A673 (cell line): ENCODE data around the gene DUSP8. TPM values are rescaled to one million over a fixed set of nuclear protein-coding genes. Genes with fewer than 3 reads are reported as not detected.

Experiments used
- BruUV-seq: library from RNA; stranded (reverse); fragments of 400-500 nt; replicated peaks from 2 replicates; lab custom pipeline; 2021; lab: Mats Ljungman, UMichigan
- CTCF ChIA-PET: fragments of 300-600 bp; sonication (Branson Sonifier 250); formaldehyde crosslinking; loops from one replicate; lab custom pipeline; 2022; ENCODE audit warnings: antibody characterized with exemption; lab: Charles Lee
- POLR2A ChIA-PET: fragments of 300-600 bp; sonication (Branson Sonifier 250); formaldehyde crosslinking; loops from one replicate; lab custom pipeline; 2022; ENCODE audit warnings: antibody characterized with exemption; ENCODE audit not compliant: low non-redundant PET; lab: Charles Lee
- DNase-seq: peaks from one replicate; pipeline ENCODE4 v3.0.0-alpha.2; 2015; ENCODE audit warnings: low spot score
- H3K27ac ChIP-seq: fragments of 200-600 bp; sonication (generic); 2 replicates; pipeline ENCODE4 v1.5.1; 2016; ENCODE audit warnings: mixed run types, low read depth, mild to moderate bottlenecking, mixed read lengths, antibody characterized with exemption, low read length; ENCODE audit not compliant: poor library complexity, severe bottlenecking
- H3K27me3 ChIP-seq: fragments of 200-600 bp; sonication (generic); replicated peaks from 2 replicates; pipeline ENCODE4 v1.6.1; 2017; ENCODE audit warnings: mixed run types, low read depth, mild to moderate bottlenecking, mixed read lengths, antibody characterized with exemption, low read length; ENCODE audit not compliant: insufficient read depth, poor library complexity
- H3K36me3 ChIP-seq: fragments of 200-600 bp; sonication (generic); 2 replicates; pipeline ENCODE4 v1.6.1; 2016; ENCODE audit warnings: mixed run types, mild to moderate bottlenecking, mixed read lengths, antibody characterized with exemption, low read length; ENCODE audit not compliant: insufficient read depth, poor library complexity, severe bottlenecking
- H3K4me1 ChIP-seq: fragments of 200-600 bp; sonication (generic); 2 replicates; pipeline ENCODE4 v1.6.1; 2017; ENCODE audit warnings: mixed run types, mild to moderate bottlenecking, mixed read lengths, antibody characterized with exemption, low read length; ENCODE audit not compliant: insufficient read depth, poor library complexity, severe bottlenecking
- H3K4me3 ChIP-seq: fragments of 200-600 bp; sonication (generic); 2 replicates; pipeline ENCODE4 v1.5.1; 2016; ENCODE audit warnings: low read depth, mixed run types, mild to moderate bottlenecking, mixed read lengths, low read length; ENCODE audit not compliant: poor library complexity, severe bottlenecking
- H3K9me3 ChIP-seq: fragments of 200-600 bp; sonication (generic); 2 replicates; pipeline ENCODE4 v1.6.1; 2016; ENCODE audit warnings: mixed run types, low read depth, mild to moderate bottlenecking, mixed read lengths, antibody characterized with exemption, low read length; ENCODE audit not compliant: poor library complexity, severe bottlenecking
- CTCF ChIP-seq: fragments of 300-800, 200-600 bp; sonication (generic); conservative IDR thresholded peaks from 2 replicates; pipeline ENCODE4 v1.5.1; 2017; ENCODE audit warnings: low read depth, mild to moderate bottlenecking, antibody characterized with exemption, low read length, moderate library complexity, mixed read lengths
- EZH2 ChIP-seq: fragments of 200-600 bp; sonication (generic); IDR thresholded peaks from 2 replicates; pipeline ENCODE4 v1.6.1; 2017; ENCODE audit warnings: borderline replicate concordance, low read depth, mild to moderate bottlenecking, mixed read lengths, antibody characterized with exemption, low read length; ENCODE audit not compliant: poor library complexity, severe bottlenecking
- intact Hi-C: fragments of 100-400 bp; cut with micrococcal nuclease; formaldehyde crosslinking; loops from one replicate; pipeline ENCODE4 v1.10.0; 2022; ENCODE audit not compliant: unreplicated experiment
- total RNA-seq: library from RNA; stranded (reverse); gene quantifications from 2 replicates; pipeline ENCODE4 v1.2.3, GENCODE V29; 2021

The DUSP8 gene
- total RNA-seq, 1 experiment from 2014 or later = 1.9 TPM

- no peaks in the 10 kb centered on the region for H3K4me1 ChIP-seq
- TF ChIP-seq EZH2 = no peak
- no peak overlapping the region for H3K4me3 ChIP-seq
- H3K36me3 ChIP-seq = no peaks in the 10 kb centered on the region
- no TSS peak for BruUV-seq
- H3K27ac ChIP-seq = no peak overlapping the region
- H3K9me3 ChIP-seq = no peaks in the 10 kb centered on the region
- ChIA-PET CTCF (no interaction called here), POLR2A (no interaction called here)
- intact Hi-C loops = no loop called here
- no peaks in the 10 kb centered on the region for H3K27me3 ChIP-seq
- DNase-seq = no peak
Observed at GRCh38 chr11:1561955-1562354, 10.1 kb downstream of the DUSP8 start.

GRCh38 chr11:1561266-1561665 is 10.8 kb downstream of the DUSP8 start:
- H3K27ac ChIP-seq = no peak overlapping the region
- BruUV-seq = no TSS peak
- no peaks in the 10 kb centered on the region for H3K27me3 ChIP-seq
- intact Hi-C loops = no loop called here
- no peaks in the 10 kb centered on the region for H3K36me3 ChIP-seq
- TF ChIP-seq EZH2 = no peak
- TF ChIP-seq CTCF = no peak
- ChIA-PET CTCF (no interaction called here), POLR2A (no interaction called here)
- H3K9me3 ChIP-seq = no peaks in the 10 kb centered on the region
- no peaks in the 10 kb centered on the region for H3K4me1 ChIP-seq
- no peak for DNase-seq
- H3K4me3 ChIP-seq = no peak overlapping the region

- intact Hi-C loops = no loop called here
- ChIA-PET CTCF (no interaction called here), POLR2A (no interaction called here)
- Histone ChIP-seq H3K4me1 (no peaks in the 10 kb centered on the region), H3K27ac (no peak overlapping the region), H3K9me3 (no peaks in the 10 kb centered on the region), H3K27me3 (no peaks in the 10 kb centered on the region), H3K36me3 (no peaks in the 10 kb centered on the region), H3K4me3 (no peak overlapping the region)
- DNase-seq = no peak
- TF ChIP-seq EZH2 (no peak), CTCF (no peak)
- BruUV-seq = no TSS peak
Observed at GRCh38 chr11:1560649-1561251, 11.3 kb downstream of the DUSP8 start.

- TF ChIP-seq CTCF (no peak), EZH2 (no peak)
- DNase-seq = no peak
- no peak overlapping the region for H3K4me3 ChIP-seq
- no peaks in the 10 kb centered on the region for H3K4me1 ChIP-seq
- ChIA-PET POLR2A (no interaction called here), CTCF (no interaction called here)
- no peaks in the 10 kb centered on the region for H3K9me3 ChIP-seq
- H3K36me3 ChIP-seq = no peaks in the 10 kb centered on the region
- no TSS peak for BruUV-seq
- no peak overlapping the region for H3K27ac ChIP-seq
- no peaks in the 10 kb centered on the region for H3K27me3 ChIP-seq
- intact Hi-C loops = no loop called here
Observed at GRCh38 chr11:1560002-1560648, 11.9 kb downstream of the DUSP8 start.
